ENCODE data around the gene NXNL2.

NXNL2 gene

GRCh38 chr9:88580961-88581360, 46.0 kb downstream of the NXNL2 start:
- DNase-seq = no peak

- no peak for DNase-seq
Measured at GRCh38 chr9:88583901-88584596, 49.1 kb downstream of the NXNL2 start.

GRCh38 chr9:88585426-88585825, 50.4 kb downstream of the NXNL2 start:
- no peak for DNase-seq

GRCh38 chr9:88586452-88586851, 51.5 kb downstream of the NXNL2 start:
- no peak for DNase-seq

- DNase-seq = no peak
Measured at GRCh38 chr9:88587182-88587581, 52.2 kb downstream of the NXNL2 start.

- no peak for DNase-seq
Measured at GRCh38 chr9:88587885-88588649, 53.1 kb downstream of the NXNL2 start.

- no peak for DNase-seq
Measured at GRCh38 chr9:88589656-88590055, 54.7 kb downstream of the NXNL2 start.

GRCh38 chr9:88590558-88591146, 55.7 kb downstream of the NXNL2 start:
- no peak for DNase-seq

GRCh38 chr9:88593537-88594185, 58.7 kb downstream of the NXNL2 start:
- DNase-seq = no peak

Measured in NCI-H2081 treated with DMSO at 0.1 percent for 48 hours (cell line).